PC-9 (cell line): Measurements from ENCODE around the gene C14orf93. TPM values are rescaled to one million over a fixed set of nuclear protein-coding genes. Genes with fewer than 3 reads are reported as not detected.

Experiments
- BruUV-seq: library from RNA; stranded (reverse); fragments of 400-500 nt; replicated peaks from 2 replicates; lab custom pipeline; 2021; lab: Mats Ljungman, UMichigan
- CTCF ChIA-PET: fragments of 300-600 bp; sonication (Branson Sonifier 250); formaldehyde crosslinking; loops from one replicate; lab custom pipeline; 2022; ENCODE audit warnings: antibody characterized with exemption; lab: Charles Lee
- POLR2A ChIA-PET: fragments of 300-600 bp; sonication (Branson Sonifier 250); formaldehyde crosslinking; loops from one replicate; lab custom pipeline; 2022; ENCODE audit warnings: antibody characterized with exemption; ENCODE audit not compliant: unreplicated experiment; lab: Charles Lee
- DNase-seq, 2 experiments: peaks; one replicate each; pipeline versions ENCODE4 v3.0.0 to v3.0.0-alpha.2; 2015 to 2022; ENCODE audit warnings: mixed read lengths in 1 of 2
- H2AFZ ChIP-seq: fragments of 200-600 bp; sonication (generic); 2 replicates; pipeline ENCODE4 v1.8.1; 2017; ENCODE audit warnings: antibody characterized with exemption
- H3F3A ChIP-seq: fragments of 200-600 bp; sonication (generic); 2 replicates; pipeline ENCODE4 v1.8.1; 2017; ENCODE audit warnings: antibody characterized with exemption, mild to moderate bottlenecking, low read depth; ENCODE audit not compliant: insufficient read depth
- H3K27ac ChIP-seq: fragments of 200-600 bp; sonication (generic); 2 replicates; pipeline ENCODE4 v1.6.1; 2016; ENCODE audit warnings: mixed run types
- H3K27me3 ChIP-seq: fragments of 200-600 bp; sonication (generic); 2 replicates; pipeline ENCODE4 v1.6.1; 2016; ENCODE audit warnings: low read depth, mixed run types; ENCODE audit not compliant: insufficient read depth
- H3K36me3 ChIP-seq: fragments of 200-600 bp; sonication (generic); 2 replicates; pipeline ENCODE4 v1.6.1; 2016; ENCODE audit warnings: low read depth, mixed run types
- H3K4me1 ChIP-seq: fragments of 200-600 bp; sonication (generic); replicated peaks from 2 replicates; pipeline ENCODE4 v1.6.1; 2016; ENCODE audit warnings: mixed run types; ENCODE audit not compliant: insufficient read depth
- H3K4me2 ChIP-seq: fragments of 200-600 bp; sonication (generic); 2 replicates; pipeline ENCODE4 v1.6.1; 2017; ENCODE audit warnings: mixed run types
- H3K4me3 ChIP-seq: fragments of 200-600 bp; sonication (generic); 2 replicates; pipeline ENCODE4 v1.6.1; 2016; ENCODE audit warnings: mixed run types
- H3K79me2 ChIP-seq: fragments of 200-600 bp; sonication (generic); 2 replicates; pipeline ENCODE4 v1.6.1; 2017; ENCODE audit warnings: low read depth, mixed run types
- H3K9me2 ChIP-seq: fragments of 200-600 bp; sonication (generic); 2 replicates; pipeline ENCODE4 v1.8.1; 2017; ENCODE audit warnings: mild to moderate bottlenecking; ENCODE audit not compliant: insufficient read depth
- H3K9me3 ChIP-seq: fragments of 200-600 bp; sonication (generic); 2 replicates; pipeline ENCODE4 v1.8.1; 2016; ENCODE audit warnings: low read depth; ENCODE audit not compliant: insufficient read depth
- H4K20me1 ChIP-seq: fragments of 200-600 bp; sonication (generic); 2 replicates; pipeline ENCODE4 v1.8.1; 2017; ENCODE audit not compliant: insufficient read depth
- EZH2 ChIP-seq: fragments of 200-600 bp; sonication (generic); IDR thresholded peaks from 2 replicates; pipeline ENCODE4 v1.8.0; 2017; ENCODE audit warnings: antibody characterized with exemption, low read depth
- intact Hi-C: fragments of 100-400 bp; cut with micrococcal nuclease; formaldehyde crosslinking; loops from one replicate; pipeline ENCODE4 v1.10.0; 2022; ENCODE audit not compliant: unreplicated experiment
- total RNA-seq: library from RNA; stranded (reverse); gene quantifications from 2 replicates; pipeline ENCODE4 v1.2.3, GENCODE V29; 2021
- TF ChIP-seq, protein P1 (sequence below): fragments of 200-600 bp; sonication (generic); conservative IDR thresholded peaks from 2 replicates; pipeline ENCODE4 v1.6.1; 2017; ENCODE audit warnings: mixed run types, antibody characterized with exemption, mild to moderate bottlenecking, moderate library complexity

The C14orf93 gene
- total RNA-seq, 1 experiment from 2014 or later = 13.9 TPM

DNA sequence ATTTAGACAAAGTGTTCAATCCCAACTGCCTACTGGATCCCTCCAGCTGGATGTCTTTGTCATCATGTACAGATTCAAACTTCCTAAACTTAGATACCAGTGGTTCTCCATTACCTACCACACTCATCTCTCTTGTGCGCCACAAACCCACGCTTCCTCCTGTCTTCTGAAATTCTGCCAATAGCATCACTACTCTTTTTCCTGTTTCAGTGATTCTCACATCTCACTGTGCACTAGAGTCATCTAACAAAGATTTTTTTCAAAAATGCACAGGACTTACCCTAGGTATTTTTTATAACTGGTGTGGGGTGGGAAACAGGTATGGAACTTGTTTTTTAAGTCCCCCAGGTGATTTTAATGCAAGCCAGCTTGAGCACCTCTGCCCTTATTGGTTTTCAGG lies 18.9 kb upstream of the C14orf93 start:
- BruUV-seq = no TSS peak
- no peaks in the 10 kb centered on the region for H4K20me1 ChIP-seq
- H3K79me2 ChIP-seq = peaks cover 19% of the 10 kb centered on the region
- H3K36me3 ChIP-seq = no peaks in the 10 kb centered on the region; the same call in 1 of the 2 replicates
- no peak overlapping the region for H2AFZ ChIP-seq
- H3K27ac ChIP-seq = no peak overlapping the region
- CTCF ChIA-PET = interaction anchor here (0.6 kb wide), 1 partner anchor 63 kb away, joined by 3 read pairs; no protein-coding TSS in a partner anchor
- H3K4me3 ChIP-seq = no peak overlapping the region
- H3K27me3 ChIP-seq = no peaks in the 10 kb centered on the region
- POLR2A ChIA-PET = no interaction called here
- no peaks in the 10 kb centered on the region for H3K9me2 ChIP-seq
- no peak for DNase-seq
- TF ChIP-seq, protein P1, sequence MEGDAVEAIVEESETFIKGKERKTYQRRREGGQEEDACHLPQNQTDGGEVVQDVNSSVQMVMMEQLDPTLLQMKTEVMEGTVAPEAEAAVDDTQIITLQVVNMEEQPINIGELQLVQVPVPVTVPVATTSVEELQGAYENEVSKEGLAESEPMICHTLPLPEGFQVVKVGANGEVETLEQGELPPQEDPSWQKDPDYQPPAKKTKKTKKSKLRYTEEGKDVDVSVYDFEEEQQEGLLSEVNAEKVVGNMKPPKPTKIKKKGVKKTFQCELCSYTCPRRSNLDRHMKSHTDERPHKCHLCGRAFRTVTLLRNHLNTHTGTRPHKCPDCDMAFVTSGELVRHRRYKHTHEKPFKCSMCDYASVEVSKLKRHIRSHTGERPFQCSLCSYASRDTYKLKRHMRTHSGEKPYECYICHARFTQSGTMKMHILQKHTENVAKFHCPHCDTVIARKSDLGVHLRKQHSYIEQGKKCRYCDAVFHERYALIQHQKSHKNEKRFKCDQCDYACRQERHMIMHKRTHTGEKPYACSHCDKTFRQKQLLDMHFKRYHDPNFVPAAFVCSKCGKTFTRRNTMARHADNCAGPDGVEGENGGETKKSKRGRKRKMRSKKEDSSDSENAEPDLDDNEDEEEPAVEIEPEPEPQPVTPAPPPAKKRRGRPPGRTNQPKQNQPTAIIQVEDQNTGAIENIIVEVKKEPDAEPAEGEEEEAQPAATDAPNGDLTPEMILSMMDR = no peak
- TF ChIP-seq EZH2 = no peak
- H3K9me3 ChIP-seq = no peaks in the 10 kb centered on the region
- no peak overlapping the region for H3K4me2 ChIP-seq
- H3K4me1 ChIP-seq = 0 out of 2 replicates have a peak, but pooled peaks cover 3% of the 10 kb centered on the region
- 0 out of 2 replicates have a peak, but pooled peaks cover 5% of the 10 kb centered on the region for H3F3A ChIP-seq
- intact Hi-C loops = no loop called here

DNA sequence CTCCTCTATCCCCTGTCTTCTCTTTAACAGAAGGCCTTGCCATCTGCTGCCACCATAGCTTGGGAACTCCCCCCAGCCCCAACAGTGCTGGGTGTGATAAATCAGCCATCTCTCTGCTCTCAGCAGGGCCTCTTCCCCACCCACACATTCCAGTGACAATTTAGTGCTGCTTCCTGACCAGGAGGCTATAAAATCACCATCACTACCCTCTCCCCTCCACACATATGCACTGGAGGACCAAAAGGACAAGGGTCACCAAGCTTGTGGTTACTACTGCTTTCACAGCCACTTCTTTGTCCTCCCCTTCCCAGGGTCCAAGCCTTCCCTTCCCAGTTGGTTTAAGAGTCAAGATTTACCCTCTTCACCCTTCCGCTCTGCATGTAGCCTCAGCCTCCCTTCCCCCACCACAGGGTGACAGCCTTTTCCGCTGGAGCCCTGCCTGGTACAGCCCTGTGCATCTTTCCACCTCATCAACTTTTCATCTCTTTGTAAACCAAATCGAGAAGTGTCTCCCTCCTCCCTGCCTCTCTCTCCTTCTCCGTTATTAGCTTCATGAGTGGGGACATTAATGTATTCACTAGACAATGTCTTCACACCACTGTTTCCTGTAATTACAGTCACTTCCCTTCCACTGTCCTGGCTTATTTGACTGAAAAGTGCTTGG lies 15.3 kb upstream of the C14orf93 start:
- intact Hi-C loops = no loop called here
- TF ChIP-seq, protein P1 = no peak
- no peak for TF ChIP-seq EZH2
- CTCF ChIA-PET = no interaction called here
- POLR2A ChIA-PET = no interaction called here
- Histone ChIP-seq H3K27ac (no peak overlapping the region), H3K79me2 (no peaks in the 10 kb centered on the region), H3K9me3 (no peaks in the 10 kb centered on the region), H3F3A (0 out of 2 replicates have a peak, but pooled peaks cover 5% of the 10 kb centered on the region), H3K4me2 (no peak overlapping the region), H3K4me3 (no peak overlapping the region), H3K27me3 (no peaks in the 10 kb centered on the region), H2AFZ (no peak overlapping the region), H3K9me2 (no peaks in the 10 kb centered on the region), H3K36me3 (no peaks in the 10 kb centered on the region; the same call in 1 of the 2 replicates), H4K20me1 (no peaks in the 10 kb centered on the region), H3K4me1 (no peaks in the 10 kb centered on the region)
- no peak for DNase-seq
- BruUV-seq = no TSS peak

DNA sequence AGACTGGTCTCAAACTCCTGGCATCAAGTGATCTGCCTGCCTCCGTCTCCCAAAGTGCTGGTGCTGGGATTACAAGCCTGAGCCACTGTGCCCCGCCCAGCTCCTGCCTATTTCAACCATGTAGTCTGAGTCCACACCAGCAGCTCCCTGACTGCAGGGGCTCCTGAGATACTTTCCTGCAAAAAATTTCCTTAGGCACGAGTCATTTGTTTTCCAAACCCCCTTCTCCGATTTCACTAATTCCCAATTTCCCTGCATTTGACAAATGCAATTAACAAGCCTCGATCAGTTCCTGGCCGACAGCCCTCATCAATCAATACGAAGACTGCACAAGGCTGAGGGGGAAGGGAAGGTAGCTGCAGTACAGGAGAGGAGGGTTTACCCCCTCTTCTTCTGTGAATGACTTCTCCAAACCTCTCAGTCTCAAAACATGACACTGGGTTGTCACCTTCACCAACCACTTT lies 14.7 kb upstream of the C14orf93 start:
- no peak for TF ChIP-seq EZH2
- TF ChIP-seq, protein P1 = no peak
- Histone ChIP-seq H3K27me3 (no peaks in the 10 kb centered on the region), H2AFZ (no peak overlapping the region), H3K9me2 (no peaks in the 10 kb centered on the region), H3K27ac (no peak overlapping the region), H3K79me2 (no peaks in the 10 kb centered on the region), H3K4me3 (no peak overlapping the region), H3K4me1 (no peaks in the 10 kb centered on the region), H3K4me2 (no peak overlapping the region), H4K20me1 (no peaks in the 10 kb centered on the region), H3K9me3 (no peaks in the 10 kb centered on the region), H3F3A (0 out of 2 replicates have a peak, but pooled peaks cover 5% of the 10 kb centered on the region), H3K36me3 (no peaks in the 10 kb centered on the region; the same call in 1 of the 2 replicates)
- DNase-seq = no peak
- no TSS peak for BruUV-seq
- intact Hi-C loops = no loop called here
- ChIA-PET POLR2A (interaction anchor here (0.7 kb wide), 1 partner anchor 88 kb away, joined by 5 read pairs; no protein-coding TSS in a partner anchor), CTCF (no interaction called here)
